ENCODE measurements around the gene ATP6V0C. TPM values are rescaled to one million over a fixed set of nuclear protein-coding genes. Genes with fewer than 3 reads are reported as not detected.

Gene ATP6V0C
- total and polyA plus RNA-seq, 2 donors (not counting 1 experiment from before 2014, with no cell fraction given): 118 to 176 TPM

DNA sequence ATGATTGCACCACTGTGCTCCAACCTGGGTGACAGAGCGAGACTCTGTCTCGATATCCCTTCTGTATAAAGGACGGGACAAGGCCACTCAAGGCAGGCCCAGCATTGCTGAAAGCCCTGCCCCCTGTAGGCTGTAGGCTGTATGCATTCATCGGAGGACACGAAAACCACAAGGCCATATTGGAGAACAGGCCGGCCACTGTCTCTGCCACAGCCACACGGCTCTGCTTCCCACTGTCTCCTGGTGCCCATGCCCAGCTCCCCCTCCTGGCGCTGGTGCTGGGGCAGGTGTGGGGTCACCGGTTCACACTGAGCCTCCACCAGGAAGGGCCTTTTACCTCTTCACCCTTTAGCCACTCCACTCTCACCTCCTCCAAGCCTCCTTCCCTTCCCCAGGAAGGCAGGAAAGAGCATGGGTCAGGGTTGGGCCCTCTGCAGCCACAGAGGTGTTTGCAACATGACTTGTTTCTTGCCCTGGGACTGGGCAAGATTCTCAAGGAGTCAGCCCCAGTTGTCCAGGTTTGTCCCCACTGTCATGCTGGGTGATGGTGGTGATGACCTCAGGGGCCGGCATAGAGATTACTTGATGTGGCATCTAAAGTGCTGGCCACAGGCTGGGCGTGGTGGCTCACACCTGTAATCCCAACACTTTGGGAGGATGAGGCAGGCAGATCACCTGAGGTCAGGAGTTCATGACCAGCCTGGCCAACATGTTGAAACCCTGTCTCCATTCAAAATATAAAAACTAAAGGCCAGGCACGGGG is 47.9 kb upstream of the ATP6V0C start:
- ChIA-PET POLR2A (no interaction called here), CTCF (no interaction called here)
- Histone ChIP-seq H3K4me1 (ENCODE audit: control insufficient read depth in 2 of 2, insufficient read depth in 2 of 2, low read length in 2 of 2) (peaks cover 35 to 39% of the 10 kb centered on the region in 2 donors), H3K27me3 (replicated peaks in 1 of 4; ENCODE audit: control extremely low read depth in 1 of 4, control insufficient read depth in 3 of 4, insufficient read depth in 4 of 4, low read length in 3 of 4) (peaks cover 0 to 32% (median 17%) of the 10 kb centered on the region in 4 experiments), H3K4me2 (replicated peaks; ENCODE audit: low read depth, low read length, poor library complexity, severe bottlenecking) (no peak overlapping the region), H2AFZ (ENCODE audit: insufficient read depth, low read depth, low read length, poor library complexity, severe bottlenecking) (no peak overlapping the region), H4K20me1 (ENCODE audit: control insufficient read depth, insufficient read depth, low read length, poor library complexity, severe bottlenecking) (peaks cover 20% of the 10 kb centered on the region), H3K36me3 (replicated peaks in 1 of 2; ENCODE audit: control extremely low read depth in 1 of 2, control insufficient read depth in 1 of 2, extremely low read depth in 1 of 2, insufficient read depth in 2 of 2, low read length in 1 of 2) (no peaks in the 10 kb centered on the region), H3K79me2 (ENCODE audit: control insufficient read depth, insufficient read depth, low read length) (no peaks in the 10 kb centered on the region), H3K4me3 (ENCODE audit: control extremely low read depth in 1 of 5, extremely low read depth in 1 of 5, insufficient read depth in 1 of 5, low read depth in 2 of 5, low read length in 4 of 5) (no peak overlapping the region), H3K9ac (ENCODE audit: low read length) (no peak overlapping the region), H3K27ac (ENCODE audit: low read length in 2 of 2) (no peak overlapping the region), H3K9me3 (ENCODE audit: control extremely low read depth in 1 of 3, control insufficient read depth in 2 of 3, insufficient read depth in 1 of 3, low read length in 2 of 3) (no peaks in the 10 kb centered on the region)
- TF ChIP-seq, protein P1, sequence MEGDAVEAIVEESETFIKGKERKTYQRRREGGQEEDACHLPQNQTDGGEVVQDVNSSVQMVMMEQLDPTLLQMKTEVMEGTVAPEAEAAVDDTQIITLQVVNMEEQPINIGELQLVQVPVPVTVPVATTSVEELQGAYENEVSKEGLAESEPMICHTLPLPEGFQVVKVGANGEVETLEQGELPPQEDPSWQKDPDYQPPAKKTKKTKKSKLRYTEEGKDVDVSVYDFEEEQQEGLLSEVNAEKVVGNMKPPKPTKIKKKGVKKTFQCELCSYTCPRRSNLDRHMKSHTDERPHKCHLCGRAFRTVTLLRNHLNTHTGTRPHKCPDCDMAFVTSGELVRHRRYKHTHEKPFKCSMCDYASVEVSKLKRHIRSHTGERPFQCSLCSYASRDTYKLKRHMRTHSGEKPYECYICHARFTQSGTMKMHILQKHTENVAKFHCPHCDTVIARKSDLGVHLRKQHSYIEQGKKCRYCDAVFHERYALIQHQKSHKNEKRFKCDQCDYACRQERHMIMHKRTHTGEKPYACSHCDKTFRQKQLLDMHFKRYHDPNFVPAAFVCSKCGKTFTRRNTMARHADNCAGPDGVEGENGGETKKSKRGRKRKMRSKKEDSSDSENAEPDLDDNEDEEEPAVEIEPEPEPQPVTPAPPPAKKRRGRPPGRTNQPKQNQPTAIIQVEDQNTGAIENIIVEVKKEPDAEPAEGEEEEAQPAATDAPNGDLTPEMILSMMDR (IDR thresholded peaks at IDR 0.05): peak; percentile 19
- no peak for TF ChIP-seq EZH2 (IDR thresholded peaks at IDR 0.05; ENCODE audit: borderline replicate concordance, insufficient read depth, low read depth, low read length, poor library complexity, severe bottlenecking)
- peaks cover 29% of the 10 kb centered on the region for H3K4me1 Mint-ChIP-seq
- H3K9me3 Mint-ChIP-seq (ENCODE audit: insufficient read depth): no peaks in the 10 kb centered on the region
- peak overlapping the region; percentile 65 for H3K27ac Mint-ChIP-seq
- no peak for ATAC-seq (ENCODE audit: low read depth)
- peaks cover 15% of the 10 kb centered on the region for H3K27me3 Mint-ChIP-seq
- WGBS (ENCODE audit: insufficient coverage): 91% methylated on average over 12 of the region's 12 CpGs
- no peak for DNase-seq
- intact Hi-C loops (cut with micrococcal nuclease): no loop called here
- H3K4me3 Mint-ChIP-seq: no peak overlapping the region
